ENCODE data around the gene PPEF1.

DNA sequence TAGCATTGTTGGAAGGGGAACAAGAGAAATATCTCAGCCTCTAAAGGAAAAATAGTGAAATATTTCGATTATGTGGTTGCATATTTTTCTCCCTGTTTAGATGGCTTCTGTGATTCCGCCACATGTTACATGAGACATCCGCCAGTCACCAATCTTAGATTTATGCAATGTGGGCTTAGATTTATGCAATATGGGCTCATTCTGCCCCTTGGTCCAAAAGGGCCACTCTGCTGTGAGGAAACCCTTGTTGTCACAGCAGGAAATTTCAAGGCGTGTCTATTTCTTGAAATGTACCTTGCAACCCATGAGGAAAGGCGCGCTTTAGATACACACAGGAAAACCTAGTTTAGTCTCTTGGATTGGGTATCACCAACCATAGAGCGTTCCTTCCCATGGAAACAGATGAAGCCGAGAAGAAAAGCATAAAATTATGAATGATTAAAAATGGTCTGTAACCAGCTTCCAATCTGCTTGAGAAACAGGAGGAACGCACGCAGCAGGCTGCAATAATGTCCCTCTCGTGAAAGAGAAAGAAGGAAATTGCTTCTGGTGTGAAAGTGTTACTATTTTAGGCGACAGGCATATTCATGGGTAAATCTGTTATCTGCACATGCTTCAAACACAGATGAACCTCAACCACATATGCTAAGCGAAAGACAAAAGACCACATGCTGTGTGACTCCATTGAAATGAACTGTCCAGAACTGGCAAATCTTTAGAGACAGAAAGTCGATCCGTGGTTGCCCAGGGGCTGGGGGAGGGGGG lies 39.2 kb upstream of the PPEF1 start:
- TF ChIP-seq, protein P1, sequence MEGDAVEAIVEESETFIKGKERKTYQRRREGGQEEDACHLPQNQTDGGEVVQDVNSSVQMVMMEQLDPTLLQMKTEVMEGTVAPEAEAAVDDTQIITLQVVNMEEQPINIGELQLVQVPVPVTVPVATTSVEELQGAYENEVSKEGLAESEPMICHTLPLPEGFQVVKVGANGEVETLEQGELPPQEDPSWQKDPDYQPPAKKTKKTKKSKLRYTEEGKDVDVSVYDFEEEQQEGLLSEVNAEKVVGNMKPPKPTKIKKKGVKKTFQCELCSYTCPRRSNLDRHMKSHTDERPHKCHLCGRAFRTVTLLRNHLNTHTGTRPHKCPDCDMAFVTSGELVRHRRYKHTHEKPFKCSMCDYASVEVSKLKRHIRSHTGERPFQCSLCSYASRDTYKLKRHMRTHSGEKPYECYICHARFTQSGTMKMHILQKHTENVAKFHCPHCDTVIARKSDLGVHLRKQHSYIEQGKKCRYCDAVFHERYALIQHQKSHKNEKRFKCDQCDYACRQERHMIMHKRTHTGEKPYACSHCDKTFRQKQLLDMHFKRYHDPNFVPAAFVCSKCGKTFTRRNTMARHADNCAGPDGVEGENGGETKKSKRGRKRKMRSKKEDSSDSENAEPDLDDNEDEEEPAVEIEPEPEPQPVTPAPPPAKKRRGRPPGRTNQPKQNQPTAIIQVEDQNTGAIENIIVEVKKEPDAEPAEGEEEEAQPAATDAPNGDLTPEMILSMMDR (conservative IDR thresholded peaks at IDR 0.05 in 1 of 2, IDR thresholded peaks at IDR 0.05 in 1 of 2; ENCODE audit: low read depth in 1 of 2, low read length in 2 of 2) = no peak
- no peak for TF ChIP-seq EZH2 (IDR thresholded peaks at IDR 0.05; ENCODE audit: low read length, missing control alignments)

Data from fibroblast of lung (primary cell).